ENCODE measurements around the gene SAMD4B. TPM values are rescaled to one million over a fixed set of nuclear protein-coding genes. Genes with fewer than 3 reads are reported as not detected.
A peak's percentile ranks its signal among the peaks of the same experiment; 100 is the strongest.

The SAMD4B gene
- total RNA-seq, 6 experiments from 2014 or later: 23.0 to 45.6 (median 31.6) TPM

DNA sequence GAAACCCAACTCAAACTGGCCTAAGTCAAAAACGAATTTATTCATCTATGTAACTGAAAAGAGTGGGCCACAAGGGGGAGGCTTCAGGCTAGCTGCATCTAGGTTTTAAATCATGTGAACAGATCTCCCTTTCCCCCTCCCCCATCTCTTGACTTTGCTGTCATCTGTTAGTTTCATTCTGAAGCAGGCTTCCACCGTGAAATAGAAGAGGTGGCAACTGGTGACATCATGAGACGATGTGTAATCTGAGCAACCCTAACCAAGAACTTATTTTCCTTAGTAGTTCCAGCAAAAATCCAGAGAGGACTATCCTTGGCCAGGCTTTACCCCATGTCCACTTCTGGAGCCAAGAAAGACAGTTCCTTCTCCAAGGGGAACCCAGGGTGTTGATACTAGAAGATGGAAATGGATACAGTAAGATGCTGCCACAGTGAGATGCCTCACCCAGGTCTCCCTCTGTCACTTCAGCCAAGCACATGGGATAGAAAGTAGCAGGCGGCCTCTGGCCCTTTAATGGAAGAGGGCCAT, 9.4 kb downstream of the SAMD4B start:
- Histone ChIP-seq H3K9me3 (no peaks in the 10 kb centered on the region), H3K4me3 (no peak overlapping the region), H3K36me3 (peaks cover 0 to 45% (median 16%) of the 10 kb centered on the region in 4 donors), H3K27me3 (no peaks in the 10 kb centered on the region), H3K27ac (no peak overlapping the region), H3K4me1 (no peaks in the 10 kb centered on the region)
- ATAC-seq (peak in 3 of 4 donors; percentile 14 to 26 (median 16)), DNase-seq (no peak)
- 56% methylated on average over 4 of the region's 4 CpGs for WGBS (ENCODE audit: insufficient coverage, low coverage, low lambda C conversion rate, missing lambda C conversion rate)
- TF ChIP-seq CTCF (IDR thresholded peaks at IDR 0.05) (no peak), POLR2A (IDR thresholded peaks at IDR 0.05) (no peak)
- intact Hi-C loops (cut with DNase I): no loop called here

GRCh38 chr19:39352381-39353255, 10.4 kb downstream of the SAMD4B start:
- Histone ChIP-seq H3K27ac (no peak overlapping the region), H3K27me3 (no peaks in the 10 kb centered on the region), H3K36me3 (peaks cover 0 to 55% (median 26%) of the 10 kb centered on the region in 4 donors), H3K4me3 (no peak overlapping the region), H3K9me3 (no peaks in the 10 kb centered on the region), H3K4me1 (no peaks in the 10 kb centered on the region)
- 91% methylated on average over 11 of the region's 12 CpGs for WGBS (ENCODE audit: insufficient coverage, low coverage, low lambda C conversion rate, missing lambda C conversion rate)
- no peak for TF ChIP-seq POLR2A (IDR thresholded peaks at IDR 0.05)
- no peak for TF ChIP-seq CTCF (IDR thresholded peaks at IDR 0.05)
- ATAC-seq (no peak), DNase-seq (no peak)
- intact Hi-C loops (cut with DNase I): no loop called here

DNA sequence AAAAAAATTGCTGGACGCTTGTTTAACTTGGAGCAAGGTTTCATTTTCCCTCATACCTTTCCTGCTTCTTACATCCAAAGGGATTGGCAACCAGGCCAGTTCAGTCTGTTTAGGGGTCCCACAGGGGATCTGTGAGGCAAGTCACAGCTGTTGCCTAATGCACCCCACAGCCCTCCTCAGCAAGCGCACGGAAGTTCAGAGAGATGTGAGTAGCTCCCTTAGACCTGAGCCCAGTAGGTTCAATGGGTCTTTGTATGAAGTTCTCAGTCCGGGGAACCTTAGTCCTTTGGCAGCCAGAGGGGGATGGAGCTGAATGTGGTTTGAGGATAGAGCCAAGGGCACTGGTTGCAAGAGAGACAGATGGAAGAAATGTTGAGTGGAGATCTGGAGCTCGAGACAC, 13.0 kb downstream of the SAMD4B start:
- Histone ChIP-seq H3K4me3 (no peak overlapping the region), H3K4me1 (no peaks in the 10 kb centered on the region), H3K27me3 (no peaks in the 10 kb centered on the region), H3K9me3 (no peaks in the 10 kb centered on the region), H3K27ac (no peak overlapping the region), H3K36me3 (peaks cover 0 to 68% (median 35%) of the 10 kb centered on the region in 4 donors)
- DNase-seq (no peak), ATAC-seq (no peak)
- 89% methylated on average over 2 of the region's 5 CpGs for WGBS (ENCODE audit: insufficient coverage, low coverage, low lambda C conversion rate, missing lambda C conversion rate)
- TF ChIP-seq POLR2A (IDR thresholded peaks at IDR 0.05): no peak
- no peak for TF ChIP-seq CTCF (IDR thresholded peaks at IDR 0.05)
- intact Hi-C loops (cut with DNase I): no loop called here

GRCh38 chr19:39356073-39356472, 13.9 kb downstream of the SAMD4B start:
- peaks cover 0 to 73% (median 38%) of the 10 kb centered on the region in 4 donors for H3K36me3 ChIP-seq
- no peak for ATAC-seq
- 92% methylated on average over 2 of the region's 3 CpGs for WGBS (ENCODE audit: insufficient coverage, low coverage, low lambda C conversion rate, missing lambda C conversion rate)
- no peaks in the 10 kb centered on the region for H3K27me3 ChIP-seq
- no peak for DNase-seq
- no peak overlapping the region for H3K4me3 ChIP-seq
- H3K27ac ChIP-seq: no peak overlapping the region
- TF ChIP-seq POLR2A (IDR thresholded peaks at IDR 0.05): no peak
- TF ChIP-seq CTCF (IDR thresholded peaks at IDR 0.05): no peak
- H3K9me3 ChIP-seq: no peaks in the 10 kb centered on the region
- no peaks in the 10 kb centered on the region for H3K4me1 ChIP-seq
- intact Hi-C loops (cut with DNase I): no loop called here
